ENCODE results near the gene SIGLEC11. TPM values are rescaled to one million over a fixed set of nuclear protein-coding genes. Genes with fewer than 3 reads are reported as not detected.

Gene SIGLEC11
- polyA plus RNA-seq, 4 donors: 4.4 to 25.0 (median 5.5) TPM

GRCh38 chr19:49908480-49909420, 52.2 kb downstream of the SIGLEC11 start:
- DNase-seq (ENCODE audit: low read depth in 4 of 4, low spot score in 3 of 4): no peak

DNA sequence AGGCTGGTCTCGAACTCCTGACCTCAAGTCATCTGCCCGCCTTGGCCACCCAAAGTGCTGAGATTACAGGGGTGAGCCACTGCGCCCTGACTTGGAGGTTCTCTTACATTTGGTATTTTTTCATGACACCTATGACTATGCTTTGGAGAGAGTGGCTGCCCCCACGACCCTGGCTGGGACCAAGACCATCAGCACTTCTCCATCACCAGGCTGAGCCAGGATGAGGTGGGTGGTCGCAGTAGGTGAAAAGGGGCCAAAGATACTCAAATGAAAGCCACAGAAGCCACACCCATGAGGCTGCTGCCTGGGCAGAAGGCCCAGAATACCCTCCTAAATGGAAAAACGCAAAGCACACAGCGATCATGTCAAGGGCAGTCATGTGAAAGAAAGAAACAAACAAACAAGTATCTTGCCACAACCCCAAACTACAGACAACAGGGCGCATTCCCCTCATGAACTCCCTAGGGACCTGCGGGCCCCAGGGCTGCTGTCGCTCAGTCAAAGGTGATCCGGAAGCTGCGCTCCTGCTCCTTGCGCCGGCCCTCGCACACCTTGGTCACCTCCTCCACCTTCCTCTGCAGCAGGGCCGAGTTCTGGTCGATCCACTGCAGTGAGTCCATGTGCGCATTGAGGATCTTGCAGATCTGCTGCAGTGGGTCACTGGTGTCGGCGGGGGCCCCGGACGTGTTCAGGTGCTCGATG, 53.1 kb downstream of the SIGLEC11 start:
- DNase-seq (ENCODE audit: low read depth in 4 of 4, low spot score in 3 of 4): no peak

DNA sequence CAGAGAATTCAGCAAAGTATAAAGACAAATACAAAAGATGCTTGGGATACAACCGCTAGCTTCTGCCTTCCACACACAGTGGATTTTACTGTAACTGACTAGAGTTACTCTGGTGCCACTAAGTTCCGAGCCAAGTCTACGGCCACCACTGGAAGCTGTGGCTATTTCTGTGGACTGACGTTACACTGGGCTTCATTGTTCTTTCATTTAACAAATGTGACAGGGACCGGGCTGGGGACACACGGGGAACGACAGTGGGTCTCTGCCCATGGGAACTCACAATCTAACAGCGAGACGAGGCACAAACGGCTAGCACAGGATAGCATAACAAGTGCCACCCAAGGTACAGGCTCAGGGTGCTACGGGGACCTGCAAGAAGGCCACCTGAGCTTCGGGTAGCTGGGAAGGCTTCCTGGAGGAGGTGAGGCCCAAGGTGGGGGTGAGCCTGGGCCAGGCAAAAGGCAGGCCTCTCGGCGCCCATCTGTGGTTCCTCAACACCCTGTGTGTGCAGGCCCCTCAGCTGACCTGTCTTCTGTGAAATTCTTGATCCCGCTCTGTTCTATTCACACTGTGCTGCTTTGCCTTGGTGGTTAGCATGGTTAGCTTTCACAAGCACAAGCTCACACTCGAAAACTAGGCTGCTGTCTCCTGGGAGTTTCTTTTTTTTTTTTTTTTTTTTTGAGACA, 54.0 kb downstream of the SIGLEC11 start:
- DNase-seq (ENCODE audit: low read depth in 4 of 4, low spot score in 3 of 4): no peak

GRCh38 chr19:49904136-49904535, 56.8 kb downstream of the SIGLEC11 start:
- DNase-seq (ENCODE audit: low read depth in 4 of 4, low spot score in 3 of 4): no peak

Other genes starting within 250 kb of the SIGLEC11 start
- gene TSKS, start 197.9 kb downstream of the SIGLEC11 start, polyA plus RNA-seq (ENCODE audit: insufficient read length in 4 of 4): under 1 TPM in 3 of 4 donors, not detected in 1; 0.08 to 0.48 (median 0.09) TPM
- gene AP2A1, start 194.2 kb downstream of the SIGLEC11 start, polyA plus RNA-seq (ENCODE audit: insufficient read length in 4 of 4): 10 to 100 TPM; 45.5 to 74.1 (median 62.0) TPM
- gene FUZ, start 147.9 kb downstream of the SIGLEC11 start, polyA plus RNA-seq (ENCODE audit: insufficient read length in 4 of 4): 10 to 100 TPM; 20.9 to 43.3 (median 35.5) TPM
- gene MED25, start 142.9 kb downstream of the SIGLEC11 start, polyA plus RNA-seq (ENCODE audit: insufficient read length in 4 of 4): 10 to 100 TPM; 43.9 to 76.8 (median 64.9) TPM
- 100 to 1,000 TPM; 218 to 399 (median 268) TPM for gene PTOV1, start 110.0 kb downstream of the SIGLEC11 start, polyA plus RNA-seq (ENCODE audit: insufficient read length in 4 of 4)
- 10 to 100 TPM; 35.5 to 97.3 (median 48.8) TPM for gene PNKP, start 93.6 kb downstream of the SIGLEC11 start, polyA plus RNA-seq (ENCODE audit: insufficient read length in 4 of 4)
- gene AKT1S1, start 83.8 kb downstream of the SIGLEC11 start, polyA plus RNA-seq (ENCODE audit: insufficient read length in 4 of 4): 10 to 100 TPM; 27.3 to 46.8 (median 32.0) TPM
- gene TBC1D17, start 83.5 kb downstream of the SIGLEC11 start, polyA plus RNA-seq (ENCODE audit: insufficient read length in 4 of 4): 10 to 100 TPM; 35.2 to 64.9 (median 43.0) TPM
- 1 to 10 TPM; 1.4 to 3.4 (median 2.0) TPM for gene IL4I1, start 64.3 kb downstream of the SIGLEC11 start, polyA plus RNA-seq (ENCODE audit: insufficient read length in 4 of 4)
- gene ATF5, start 32.0 kb downstream of the SIGLEC11 start, polyA plus RNA-seq (ENCODE audit: insufficient read length in 4 of 4): 10 to 100 TPM; 17.8 to 26.2 (median 20.8) TPM
- 10 to 100 TPM; 59.6 to 72.0 (median 61.1) TPM for gene NUP62, start 31.7 kb downstream of the SIGLEC11 start, polyA plus RNA-seq (ENCODE audit: insufficient read length in 4 of 4)
- gene VRK3, start 64.2 kb upstream of the SIGLEC11 start, polyA plus RNA-seq (ENCODE audit: insufficient read length in 4 of 4): 10 to 100 TPM; 31.4 to 54.8 (median 48.6) TPM
- 10 to 100 TPM; 10.7 to 16.4 (median 15.1) TPM for gene ZNF473, start 64.8 kb upstream of the SIGLEC11 start, polyA plus RNA-seq (ENCODE audit: insufficient read length in 4 of 4)
- gene IZUMO2, start 202.1 kb upstream of the SIGLEC11 start, polyA plus RNA-seq (ENCODE audit: insufficient read length in 4 of 4): under 1 TPM in 2 of 4 donors, not detected in 2; 0.27 to 0.34 TPM
- gene MYH14, start 242.4 kb upstream of the SIGLEC11 start, polyA plus RNA-seq (ENCODE audit: insufficient read length in 4 of 4): 10 to 100 TPM in 3 of 4 donors, under 1 TPM in 1; 0.71 to 27.1 (median 22.2) TPM